Esophagus muscularis mucosa (tissue), 4 donors: Measurements from ENCODE around the gene CARMIL1. TPM values are rescaled to one million over a fixed set of nuclear protein-coding genes. Genes with fewer than 3 reads are reported as not detected.

Experiments used
- DNase-seq: peaks from one replicate; pipeline ENCODE4 v3.0.0-alpha.2; 2017; ENCODE audit errors: extremely low spot score
- H3K27ac ChIP-seq, 4 donors: fragments of 200-600 bp; sonication (generic); replicated peaks in 1 of 4; 1 replicate in 3 of 4; 2 replicates in 1 of 4; pipeline ENCODE4 v1.5.1; 2016 to 2019; ENCODE audit warnings: mild to moderate bottlenecking in 1 of 4
- H3K27me3 ChIP-seq, 4 donors: fragments of 200-600 bp; sonication (generic); one replicate each; pipeline versions ENCODE4 v1.5.1 to v1.6.0; 2016 to 2019
- H3K36me3 ChIP-seq, 4 donors: fragments of 200-600 bp; sonication (generic); one replicate each; pipeline ENCODE4 v1.5.1; 2016 to 2019
- H3K4me1 ChIP-seq, 4 donors: fragments of 200-600 bp; sonication (generic); one replicate each; pipeline ENCODE4 v1.5.1; 2016 to 2019
- H3K4me3 ChIP-seq, 4 donors: fragments of 200-600 bp; sonication (generic); 1 replicate in 2 of 4; 2 replicates in 2 of 4; pipeline ENCODE4 v1.5.1; 2016 to 2019; ENCODE audit warnings: mild to moderate bottlenecking in 4 of 4, moderate library complexity in 1 of 4
- H3K9me3 ChIP-seq, 4 donors: fragments of 200-600 bp; sonication (generic); 1 replicate in 3 of 4; 2 replicates in 1 of 4; pipeline ENCODE4 v1.5.1; 2016 to 2019
- EP300 ChIP-seq: sonication (generic); formaldehyde crosslinking; IDR thresholded peaks from one replicate; pipeline ENCODE4 v1.6.1; 2017; ENCODE audit warnings: antibody characterized with exemption
- POLR2A ChIP-seq: fragments of 450-650 bp; IDR thresholded peaks from one replicate; pipeline ENCODE4 v1.6.1; 2017; ENCODE audit warnings: antibody characterized with exemption, moderate library complexity, mild to moderate bottlenecking, low read depth
- POLR2AphosphoS5 ChIP-seq, 2 donors: sonication (generic); formaldehyde crosslinking; IDR thresholded peaks; one replicate each; pipeline ENCODE4 v1.6.1; 2017; ENCODE audit warnings: antibody characterized with exemption in 2 of 2
- WGBS: methylation state at CpG from one replicate; pipeline ENCODE4 v1.1.5; 2018; 5-methylcytosine and 5-hydroxymethylcytosine counted together
- intact Hi-C: fragments of 100-400 bp; cut with DNase I; formaldehyde crosslinking; loops from one replicate; pipeline ENCODE4 v1.15.1; 2023
- total RNA-seq, 4 donors: library from RNA; depleted of rRNA; stranded (reverse); fragments of >200 nt; gene quantifications; one replicate each; pipeline versions ENCODE4 v1.1.0 to v1.2.1, GENCODE V29; 2016
- TF ChIP-seq, protein P1 (sequence below), 3 experiments: fragments of 200-600 bp in 2 of 3; fragments of 450-650 bp in 1 of 3; sonication (generic) in 2 of 3; IDR thresholded peaks; one replicate each; pipeline ENCODE4 v1.5.1; 2017 to 2019; ENCODE audit warnings: antibody characterized with exemption in 3 of 3, mild to moderate bottlenecking in 2 of 3, moderate library complexity in 1 of 3

CARMIL1 gene
- total RNA-seq, 4 donors from 2014 or later: 10.0 to 12.1 (median 11.1) TPM

DNA sequence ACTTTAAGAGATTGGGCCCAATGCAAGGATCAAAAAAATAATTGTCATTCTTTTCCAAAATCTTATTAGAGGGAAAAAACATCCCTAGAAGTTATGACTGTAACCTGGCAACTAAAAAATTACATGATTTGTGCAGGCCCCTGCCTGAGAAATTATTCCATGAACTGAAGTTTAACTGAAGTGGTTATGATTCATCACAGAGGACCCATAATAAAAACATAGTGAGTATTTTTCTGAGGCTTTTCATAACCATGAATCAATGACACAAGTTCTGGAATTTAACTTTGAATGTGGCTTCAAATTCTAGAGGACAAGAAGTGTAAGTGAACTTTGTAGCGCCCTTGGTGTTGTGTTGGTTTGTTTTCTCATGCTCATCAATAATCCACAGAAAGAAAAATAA lies 31.1 kb upstream of the CARMIL1 start:
- H3K4me1 ChIP-seq: no peaks in the 10 kb centered on the region
- WGBS: 94% methylated on average over 1 of the region's 1 CpG
- H3K9me3 ChIP-seq: no peaks in the 10 kb centered on the region
- no peaks in the 10 kb centered on the region for H3K27me3 ChIP-seq
- TF ChIP-seq, protein P1, sequence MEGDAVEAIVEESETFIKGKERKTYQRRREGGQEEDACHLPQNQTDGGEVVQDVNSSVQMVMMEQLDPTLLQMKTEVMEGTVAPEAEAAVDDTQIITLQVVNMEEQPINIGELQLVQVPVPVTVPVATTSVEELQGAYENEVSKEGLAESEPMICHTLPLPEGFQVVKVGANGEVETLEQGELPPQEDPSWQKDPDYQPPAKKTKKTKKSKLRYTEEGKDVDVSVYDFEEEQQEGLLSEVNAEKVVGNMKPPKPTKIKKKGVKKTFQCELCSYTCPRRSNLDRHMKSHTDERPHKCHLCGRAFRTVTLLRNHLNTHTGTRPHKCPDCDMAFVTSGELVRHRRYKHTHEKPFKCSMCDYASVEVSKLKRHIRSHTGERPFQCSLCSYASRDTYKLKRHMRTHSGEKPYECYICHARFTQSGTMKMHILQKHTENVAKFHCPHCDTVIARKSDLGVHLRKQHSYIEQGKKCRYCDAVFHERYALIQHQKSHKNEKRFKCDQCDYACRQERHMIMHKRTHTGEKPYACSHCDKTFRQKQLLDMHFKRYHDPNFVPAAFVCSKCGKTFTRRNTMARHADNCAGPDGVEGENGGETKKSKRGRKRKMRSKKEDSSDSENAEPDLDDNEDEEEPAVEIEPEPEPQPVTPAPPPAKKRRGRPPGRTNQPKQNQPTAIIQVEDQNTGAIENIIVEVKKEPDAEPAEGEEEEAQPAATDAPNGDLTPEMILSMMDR (IDR thresholded peaks at IDR 0.05): no peak
- TF ChIP-seq POLR2AphosphoS5 (IDR thresholded peaks at IDR 0.05) (no peak), POLR2A (no peak), EP300 (no peak)
- no peak overlapping the region for H3K27ac ChIP-seq
- DNase-seq: no peak
- H3K4me3 ChIP-seq: no peak overlapping the region
- intact Hi-C loops: no loop called here
- H3K36me3 ChIP-seq: no peaks in the 10 kb centered on the region

DNA sequence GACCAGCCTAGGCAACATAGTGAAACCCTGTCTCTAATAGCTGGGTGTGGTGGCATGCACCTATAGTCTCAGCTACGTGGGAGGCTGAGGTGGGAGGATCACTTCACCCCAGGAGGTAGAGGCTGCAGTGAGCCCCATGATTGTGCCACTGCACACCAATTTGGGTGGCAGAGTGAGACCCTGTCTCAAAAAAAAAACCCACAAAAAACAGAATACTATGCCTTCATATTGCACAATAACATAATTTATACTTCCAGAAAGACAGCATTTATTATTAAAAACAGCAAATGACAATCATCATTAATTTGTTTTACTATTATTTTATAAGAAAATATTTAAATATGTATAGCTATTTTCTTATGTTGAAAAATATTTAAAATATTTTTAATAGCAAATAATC lies 30.0 kb upstream of the CARMIL1 start:
- Histone ChIP-seq H3K27me3 (no peaks in the 10 kb centered on the region), H3K36me3 (no peaks in the 10 kb centered on the region), H3K9me3 (no peaks in the 10 kb centered on the region), H3K27ac (no peak overlapping the region), H3K4me3 (no peak overlapping the region), H3K4me1 (no peaks in the 10 kb centered on the region)
- DNase-seq: no peak
- intact Hi-C loops: no loop called here
- TF ChIP-seq, protein P1 (IDR thresholded peaks at IDR 0.05): no peak
- TF ChIP-seq POLR2AphosphoS5 (IDR thresholded peaks at IDR 0.05) (no peak), POLR2A (no peak), EP300 (no peak)
- WGBS: 88% methylated on average over 1 of the region's 1 CpG

DNA sequence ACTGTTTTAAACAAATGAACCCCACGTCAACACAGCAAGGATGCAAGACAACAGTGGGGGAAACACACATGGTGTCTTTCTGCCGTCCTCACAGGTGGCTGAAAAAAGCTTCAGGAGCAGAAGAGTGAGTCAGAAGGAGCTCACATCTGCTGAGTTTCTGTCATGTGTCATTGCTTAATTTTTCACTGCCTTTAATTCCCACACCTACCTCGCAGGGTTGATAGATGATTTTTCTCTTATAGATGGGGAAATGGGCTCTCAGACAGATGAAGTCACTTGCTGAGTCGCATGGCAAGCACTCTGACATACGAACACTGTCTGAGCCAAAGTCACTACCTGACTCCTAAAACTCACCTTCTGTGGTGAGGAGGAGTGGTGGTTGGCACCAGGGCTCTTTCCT lies 28.3 kb upstream of the CARMIL1 start:
- Histone ChIP-seq H3K4me3 (no peak overlapping the region), H3K9me3 (no peaks in the 10 kb centered on the region), H3K36me3 (no peaks in the 10 kb centered on the region), H3K27me3 (no peaks in the 10 kb centered on the region), H3K4me1 (no peaks in the 10 kb centered on the region), H3K27ac (no peak overlapping the region)
- intact Hi-C loops: no loop called here
- WGBS: 66% methylated on average over 5 of the region's 5 CpGs
- no peak for DNase-seq
- TF ChIP-seq POLR2AphosphoS5 (IDR thresholded peaks at IDR 0.05) (no peak), POLR2A (no peak), EP300 (no peak)
- TF ChIP-seq, protein P1 (IDR thresholded peaks at IDR 0.05): no peak

DNA sequence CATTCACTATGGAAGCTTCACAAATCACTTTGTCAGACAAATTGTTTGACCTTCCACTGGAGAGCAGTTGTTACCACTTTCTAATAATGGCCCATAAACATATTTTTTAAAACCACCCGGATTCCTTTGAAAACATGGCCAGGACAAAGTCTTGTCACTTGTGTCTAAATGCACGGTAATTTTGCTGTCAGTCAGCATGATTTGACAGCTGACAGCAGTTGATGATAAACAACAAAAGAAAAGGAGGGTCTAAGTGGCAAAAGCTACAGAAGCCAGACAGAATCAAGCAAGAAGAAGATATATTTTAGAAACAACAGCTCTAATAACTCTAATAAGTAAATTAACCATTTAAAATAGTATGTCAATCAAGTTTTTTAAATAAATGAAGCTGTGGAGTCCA lies 27.7 kb upstream of the CARMIL1 start:
- no peak for DNase-seq
- no peaks in the 10 kb centered on the region for H3K9me3 ChIP-seq
- intact Hi-C loops: no loop called here
- H3K4me3 ChIP-seq: no peak overlapping the region
- no peaks in the 10 kb centered on the region for H3K36me3 ChIP-seq
- H3K4me1 ChIP-seq: no peaks in the 10 kb centered on the region
- H3K27me3 ChIP-seq: no peaks in the 10 kb centered on the region
- no peak for TF ChIP-seq POLR2A
- TF ChIP-seq, protein P1 (IDR thresholded peaks at IDR 0.05): no peak
- TF ChIP-seq POLR2AphosphoS5 (IDR thresholded peaks at IDR 0.05): no peak
- no peak for TF ChIP-seq EP300
- WGBS: 70% methylated on average over 2 of the region's 2 CpGs
- H3K27ac ChIP-seq: no peak overlapping the region

DNA sequence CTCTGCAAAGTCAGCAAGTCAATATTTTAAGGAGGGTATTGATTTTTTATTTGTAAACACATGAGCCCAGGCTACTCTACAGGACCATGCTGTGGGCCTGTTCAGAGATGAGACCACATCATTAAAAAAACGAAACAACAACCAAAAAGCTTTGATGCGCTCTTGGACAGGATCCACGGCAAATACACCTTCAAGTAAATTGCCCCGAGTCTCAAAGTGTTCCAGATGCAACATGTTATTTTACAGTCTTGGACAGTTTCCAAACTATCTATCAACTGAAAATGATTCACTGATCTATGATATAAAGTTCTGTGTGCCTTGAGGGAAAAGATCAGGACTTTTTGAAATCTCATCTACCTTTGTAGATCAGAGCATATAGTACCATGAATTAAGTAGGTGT lies 25.8 kb upstream of the CARMIL1 start:
- no peak for DNase-seq
- H3K36me3 ChIP-seq: no peaks in the 10 kb centered on the region
- no peak overlapping the region for H3K4me3 ChIP-seq
- no peak overlapping the region for H3K27ac ChIP-seq
- no peaks in the 10 kb centered on the region for H3K9me3 ChIP-seq
- no peaks in the 10 kb centered on the region for H3K4me1 ChIP-seq
- WGBS: 60% methylated on average over 4 of the region's 4 CpGs
- intact Hi-C loops: no loop called here
- TF ChIP-seq POLR2AphosphoS5 (IDR thresholded peaks at IDR 0.05): no peak
- no peak for TF ChIP-seq EP300
- TF ChIP-seq, protein P1 (IDR thresholded peaks at IDR 0.05): no peak
- no peak for TF ChIP-seq POLR2A
- H3K27me3 ChIP-seq: no peaks in the 10 kb centered on the region
